NCI-H460 (cell line): ENCODE results near the gene PKD1L1. TPM values are rescaled to one million over a fixed set of nuclear protein-coding genes. Genes with fewer than 3 reads are reported as not detected.

Experiments used
- total RNA-seq: library from RNA; depleted of rRNA; stranded (reverse); fragments of >200 nt; shearing (Covaris generic); gene quantifications from 2 replicates; pipeline ENCODE4 v1.2.3, GENCODE V29; 2014; rRNA removed

The PKD1L1 gene
- total RNA-seq, 1 experiment from 2014 or later, result 0.05 TPM

Other genes with a start within 250 kb of the PKD1L1 start
- 22.1 and 28.2 TPM in 2 replicates for gene HUS1, start 31.1 kb upstream of the PKD1L1 start, total RNA-seq
- not detected in 2 replicates for gene SUN3, start 80.6 kb upstream of the PKD1L1 start, total RNA-seq
- 0.12 TPM in 1 of 2 replicates, not detected in the other for gene C7orf57, start 87.1 kb upstream of the PKD1L1 start, total RNA-seq
- gene UPP1, start 140.8 kb upstream of the PKD1L1 start, total RNA-seq, result 97.2 and 106 TPM in 2 replicates
- gene ABCA13, start 223.0 kb upstream of the PKD1L1 start, total RNA-seq, result 0.03 TPM in 1 of 2 replicates, not detected in the other